ENCODE measurements around the gene TRABD.

The TRABD gene

DNA sequence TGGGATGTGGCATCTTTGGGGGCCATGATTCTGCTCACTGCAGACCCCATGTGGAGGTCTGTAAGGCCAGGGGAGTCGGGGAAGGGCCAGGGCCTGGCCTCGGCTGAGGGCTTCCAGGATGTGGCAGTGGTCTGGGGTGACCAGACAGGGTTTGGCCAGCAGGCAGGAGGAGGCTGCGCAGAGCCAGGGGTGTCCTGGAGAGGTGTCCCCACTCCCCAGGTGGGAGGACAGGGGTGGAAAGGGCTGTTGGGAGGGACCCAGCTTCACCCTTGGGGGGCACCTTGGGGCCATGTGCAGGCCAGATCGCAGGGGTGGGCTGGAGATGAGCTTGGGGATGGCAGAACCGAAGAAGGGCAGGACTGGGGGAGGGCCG, 11.7 kb upstream of the TRABD start:
- no peak for DNase-seq (ENCODE audit: low spot score)

DNA sequence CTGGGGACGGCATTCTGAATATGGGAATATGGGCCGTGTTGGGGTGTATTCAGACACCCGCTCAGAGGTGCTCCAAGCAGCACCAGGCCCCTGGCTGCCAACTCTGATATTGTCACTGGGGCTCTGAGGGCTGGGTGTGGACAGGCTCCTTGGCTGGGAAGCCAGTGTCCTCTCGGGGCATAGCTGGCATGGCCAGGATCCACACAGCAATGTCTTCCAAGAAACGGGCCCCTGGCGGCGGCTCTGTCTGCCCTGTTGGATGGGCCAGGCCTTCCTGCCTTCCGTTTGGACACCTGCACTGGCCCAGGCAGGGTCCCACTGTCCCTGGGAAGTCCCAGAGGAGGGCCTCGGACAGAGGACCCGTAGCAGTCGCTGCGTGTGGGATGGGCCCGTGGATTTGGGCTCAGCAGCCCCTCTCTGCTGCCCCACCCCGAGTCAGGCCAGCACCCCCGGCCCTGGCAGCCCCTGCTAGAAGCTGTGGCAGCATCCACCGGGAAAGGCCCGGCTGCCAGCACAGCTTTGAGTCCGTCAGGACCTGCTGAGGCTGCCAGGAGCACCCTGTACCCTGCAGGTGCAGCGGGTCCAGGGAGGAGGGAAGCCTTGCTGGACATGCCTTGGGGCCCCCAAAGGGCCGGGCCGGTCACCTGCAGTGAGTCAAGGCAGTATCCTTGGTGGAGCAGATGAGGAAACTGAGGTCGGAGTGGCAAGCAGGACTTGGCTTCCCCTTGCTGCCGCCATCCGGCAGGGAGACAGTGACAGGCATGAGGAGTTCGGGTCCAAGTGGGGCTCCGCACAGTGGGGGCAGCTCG, 11.1 kb upstream of the TRABD start:
- no peak for DNase-seq (ENCODE audit: low spot score)

DNA sequence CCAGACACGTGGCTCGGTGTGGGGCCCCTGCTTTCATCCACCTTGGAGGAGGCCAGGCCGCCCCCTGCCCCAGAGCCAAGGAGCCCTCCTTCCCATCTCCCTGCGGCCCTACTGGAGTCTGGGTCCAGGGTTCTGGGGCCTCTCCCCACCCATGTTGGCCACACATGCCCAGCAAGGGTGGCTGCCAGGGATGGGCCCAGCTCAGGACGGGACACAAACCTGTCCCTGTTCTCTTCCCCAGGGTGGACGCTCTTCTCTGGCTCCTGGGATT, 10.6 kb upstream of the TRABD start:
- no peak for DNase-seq (ENCODE audit: low spot score)

DNA sequence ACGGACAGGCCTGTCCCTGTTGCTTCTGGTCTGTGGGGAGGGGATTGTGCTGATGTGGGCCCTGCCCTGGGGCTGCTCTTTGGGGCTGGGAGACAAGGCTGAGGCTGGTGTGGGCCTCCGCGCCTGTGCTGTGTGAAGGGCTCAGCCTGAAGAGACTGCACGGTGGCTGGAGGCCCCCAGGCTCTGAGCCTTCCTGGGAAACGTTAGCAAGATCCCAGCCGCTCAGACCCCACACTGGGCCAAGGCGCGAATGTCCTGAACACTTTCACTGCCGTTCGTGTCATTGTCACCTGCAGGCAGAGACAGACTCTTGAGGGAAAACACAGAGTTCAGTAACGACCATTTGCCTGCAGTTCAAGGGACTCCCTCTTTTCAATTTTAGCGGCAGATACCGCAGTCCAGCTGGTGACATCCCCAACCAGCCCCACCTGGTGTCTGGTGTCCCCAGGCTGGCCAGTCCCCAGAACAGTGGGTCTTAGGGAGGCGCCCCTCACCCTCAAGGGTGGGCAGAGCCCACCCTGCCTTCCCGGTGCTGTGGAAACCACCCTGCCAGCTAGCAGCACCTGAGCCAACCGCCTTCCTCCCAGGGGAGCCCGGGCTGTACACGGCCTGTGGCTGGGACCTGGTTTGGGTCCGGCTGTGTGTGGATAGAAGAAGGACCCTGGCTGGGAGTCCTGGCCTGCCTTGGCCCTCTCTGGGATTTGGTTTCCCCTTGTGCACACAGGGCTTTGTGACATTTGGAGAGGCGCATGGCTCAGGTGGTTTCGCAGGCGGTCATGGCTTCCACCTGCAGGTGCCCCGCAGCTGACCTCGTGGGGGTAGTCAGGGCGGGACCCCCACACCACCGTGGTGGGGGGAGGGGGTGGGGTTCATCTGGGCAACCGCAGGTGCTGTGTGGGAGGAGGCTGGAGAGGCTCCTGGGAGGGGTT, 9.5 kb upstream of the TRABD start:
- DNase-seq (ENCODE audit: low spot score), result no peak

DNA sequence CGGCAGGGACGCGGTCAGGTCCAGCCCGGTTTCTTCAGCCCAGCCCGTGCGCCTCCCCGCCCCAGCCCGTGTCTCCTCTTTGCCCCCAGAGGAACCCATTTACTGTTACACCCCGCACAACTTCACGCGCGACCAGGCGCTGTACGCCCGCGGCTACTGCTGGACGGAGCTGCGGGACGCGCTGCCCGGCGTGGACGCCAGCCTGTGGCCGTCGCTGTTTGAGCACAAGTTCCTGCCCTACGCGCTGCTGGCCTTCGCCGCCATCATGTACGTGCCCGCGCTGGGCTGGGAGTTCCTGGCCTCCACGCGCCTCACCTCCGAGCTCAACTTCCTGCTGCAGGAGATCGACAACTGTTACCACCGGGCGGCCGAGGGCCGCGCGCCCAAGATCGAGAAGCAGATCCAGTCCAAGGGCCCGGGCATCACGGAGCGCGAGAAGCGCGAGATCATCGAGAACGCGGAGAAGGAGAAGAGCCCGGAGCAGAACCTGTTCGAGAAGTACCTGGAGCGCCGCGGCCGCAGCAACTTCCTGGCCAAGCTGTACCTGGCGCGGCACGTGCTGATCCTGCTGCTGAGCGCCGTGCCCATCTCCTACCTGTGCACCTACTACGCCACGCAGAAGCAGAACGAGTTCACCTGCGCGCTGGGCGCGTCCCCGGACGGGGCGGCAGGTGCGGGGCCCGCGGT, 8.7 kb upstream of the TRABD start:
- DNase-seq (ENCODE audit: low spot score), result no peak

DNA sequence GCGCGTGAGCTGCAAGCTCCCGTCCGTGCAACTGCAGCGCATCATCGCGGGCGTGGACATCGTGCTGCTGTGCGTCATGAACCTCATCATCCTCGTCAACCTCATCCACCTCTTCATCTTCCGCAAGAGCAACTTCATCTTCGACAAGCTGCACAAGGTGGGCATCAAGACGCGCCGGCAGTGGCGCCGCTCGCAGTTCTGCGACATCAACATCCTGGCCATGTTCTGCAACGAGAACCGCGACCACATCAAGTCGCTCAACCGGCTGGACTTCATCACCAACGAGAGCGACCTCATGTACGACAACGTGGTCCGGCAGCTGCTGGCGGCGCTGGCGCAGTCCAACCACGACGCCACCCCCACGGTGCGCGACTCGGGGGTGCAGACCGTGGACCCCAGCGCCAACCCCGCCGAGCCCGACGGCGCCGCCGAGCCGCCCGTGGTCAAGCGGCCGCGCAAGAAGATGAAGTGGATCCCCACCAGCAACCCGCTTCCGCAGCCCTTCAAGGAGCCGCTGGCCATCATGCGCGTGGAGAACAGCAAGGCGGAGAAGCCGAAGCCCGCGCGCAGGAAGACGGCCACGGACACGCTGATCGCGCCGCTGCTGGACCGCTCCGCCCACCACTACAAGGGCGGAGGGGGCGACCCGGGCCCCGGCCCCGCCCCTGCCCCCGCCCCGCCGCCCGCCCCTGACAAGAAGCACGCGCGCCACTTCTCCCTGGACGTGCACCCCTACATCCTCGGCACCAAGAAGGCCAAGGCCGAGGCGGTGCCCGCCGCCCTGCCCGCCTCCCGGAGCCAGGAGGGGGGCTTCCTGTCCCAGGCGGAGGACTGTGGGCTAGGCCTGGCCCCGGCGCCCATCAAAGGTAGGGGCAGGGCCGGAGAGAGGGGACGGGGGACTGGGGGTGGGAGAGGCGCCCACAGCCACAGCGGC, 7.9 kb upstream of the TRABD start:
- no peak for DNase-seq (ENCODE audit: low spot score)

DNA sequence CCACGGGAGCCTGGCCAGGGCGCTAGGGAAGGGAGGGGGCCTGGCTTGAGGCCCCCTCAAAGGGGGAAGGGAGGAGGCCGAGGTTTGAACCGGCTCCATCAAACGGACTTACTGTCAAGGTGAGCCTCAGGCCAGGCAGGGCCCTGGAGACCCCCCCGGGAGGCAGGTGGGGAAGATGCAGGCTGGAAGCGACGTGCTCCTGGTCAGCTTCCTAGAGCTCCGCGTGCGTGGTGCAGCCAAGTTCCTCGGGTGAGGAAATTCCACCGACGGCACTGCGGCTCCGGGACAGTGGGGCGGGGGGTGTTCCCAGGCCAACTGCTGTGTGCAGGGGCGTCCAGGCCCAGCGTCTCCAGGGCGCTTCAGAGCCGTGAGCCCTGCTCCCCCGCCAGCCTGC, 7.2 kb upstream of the TRABD start:
- DNase-seq (ENCODE audit: low spot score), result no peak

DNA sequence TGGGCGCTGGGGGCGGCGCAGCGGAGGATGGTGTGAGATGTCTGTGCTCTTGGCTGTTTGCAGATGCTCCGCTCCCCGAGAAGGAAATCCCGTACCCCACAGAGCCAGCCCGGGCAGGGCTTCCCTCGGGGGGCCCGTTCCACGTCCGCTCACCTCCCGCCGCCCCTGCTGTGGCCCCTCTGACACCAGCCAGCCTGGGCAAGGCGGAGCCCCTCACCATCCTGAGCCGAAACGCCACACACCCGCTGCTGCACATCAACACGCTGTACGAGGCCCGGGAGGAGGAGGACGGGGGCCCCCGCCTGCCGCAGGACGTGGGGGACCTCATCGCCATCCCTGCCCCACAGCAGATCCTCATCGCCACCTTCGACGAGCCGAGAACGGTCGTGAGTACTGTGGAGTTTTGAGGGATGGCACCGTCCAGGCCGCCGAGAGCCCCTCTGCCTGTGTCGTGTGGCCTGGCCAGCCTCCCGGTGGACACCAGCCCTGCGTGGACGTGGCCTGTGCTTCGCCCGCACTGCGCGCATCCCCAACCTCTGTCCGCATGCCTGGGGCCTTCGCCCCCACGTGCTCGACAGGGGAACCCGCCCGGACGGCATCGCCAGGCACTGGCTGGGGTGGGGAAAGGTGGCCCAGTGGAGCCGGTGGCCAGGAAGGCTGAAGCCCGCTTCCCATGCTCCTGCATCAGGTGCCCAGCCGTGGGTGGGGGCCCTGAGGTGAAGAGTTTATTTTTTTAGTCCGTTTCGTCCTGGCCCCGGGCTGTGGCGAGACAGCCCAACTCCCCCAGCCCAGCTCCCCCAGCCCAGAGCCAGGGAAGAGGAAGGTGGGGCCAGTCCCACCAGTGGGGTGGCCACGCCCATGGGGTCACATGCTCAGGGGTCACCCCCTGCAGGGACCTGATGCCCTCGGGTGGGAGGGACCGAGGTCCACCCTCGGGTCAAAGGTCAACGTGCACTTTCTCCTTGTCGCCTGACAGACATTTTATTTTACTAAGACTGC, 6.5 kb upstream of the TRABD start:
- no peak for DNase-seq (ENCODE audit: low spot score)

DNA sequence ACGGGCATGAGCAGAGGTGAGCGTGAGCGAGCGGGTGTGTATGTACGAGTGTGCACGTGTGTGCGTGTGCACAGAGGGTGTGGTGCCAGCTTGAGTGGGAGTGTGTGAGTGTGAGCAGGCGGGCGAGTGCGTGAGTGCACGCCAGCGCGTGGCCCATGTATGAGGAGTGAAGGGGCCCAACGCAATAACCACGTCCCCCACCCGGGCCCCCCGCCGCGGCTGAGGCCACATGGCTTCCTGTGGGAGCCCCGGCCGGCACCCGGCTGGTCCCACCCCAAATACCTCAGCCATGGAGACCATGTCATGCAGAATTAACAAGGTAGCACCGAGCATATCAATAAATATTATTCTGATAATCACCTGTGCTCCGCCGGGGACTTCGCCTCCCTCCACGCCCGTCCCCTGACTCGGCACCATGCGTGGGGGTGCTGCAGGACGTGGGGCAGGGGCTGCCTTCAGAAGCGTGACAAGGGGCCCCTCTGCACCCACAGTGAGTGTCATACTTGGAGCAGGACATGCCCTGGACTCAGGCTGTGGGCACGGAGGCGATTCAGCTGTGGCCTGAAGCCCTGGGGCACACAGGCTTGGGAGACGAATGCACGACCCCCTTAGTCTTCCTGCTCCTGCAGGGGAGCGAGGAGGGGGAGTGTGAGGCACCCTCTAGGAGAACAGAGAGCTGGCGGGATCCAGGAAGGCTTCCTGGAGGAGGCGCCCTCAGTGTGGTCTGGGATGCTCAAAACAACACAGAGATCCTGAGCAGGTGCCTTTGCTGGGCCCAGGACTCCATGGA, 5.6 kb upstream of the TRABD start:
- DNase-seq (ENCODE audit: low spot score), result no peak

DNA sequence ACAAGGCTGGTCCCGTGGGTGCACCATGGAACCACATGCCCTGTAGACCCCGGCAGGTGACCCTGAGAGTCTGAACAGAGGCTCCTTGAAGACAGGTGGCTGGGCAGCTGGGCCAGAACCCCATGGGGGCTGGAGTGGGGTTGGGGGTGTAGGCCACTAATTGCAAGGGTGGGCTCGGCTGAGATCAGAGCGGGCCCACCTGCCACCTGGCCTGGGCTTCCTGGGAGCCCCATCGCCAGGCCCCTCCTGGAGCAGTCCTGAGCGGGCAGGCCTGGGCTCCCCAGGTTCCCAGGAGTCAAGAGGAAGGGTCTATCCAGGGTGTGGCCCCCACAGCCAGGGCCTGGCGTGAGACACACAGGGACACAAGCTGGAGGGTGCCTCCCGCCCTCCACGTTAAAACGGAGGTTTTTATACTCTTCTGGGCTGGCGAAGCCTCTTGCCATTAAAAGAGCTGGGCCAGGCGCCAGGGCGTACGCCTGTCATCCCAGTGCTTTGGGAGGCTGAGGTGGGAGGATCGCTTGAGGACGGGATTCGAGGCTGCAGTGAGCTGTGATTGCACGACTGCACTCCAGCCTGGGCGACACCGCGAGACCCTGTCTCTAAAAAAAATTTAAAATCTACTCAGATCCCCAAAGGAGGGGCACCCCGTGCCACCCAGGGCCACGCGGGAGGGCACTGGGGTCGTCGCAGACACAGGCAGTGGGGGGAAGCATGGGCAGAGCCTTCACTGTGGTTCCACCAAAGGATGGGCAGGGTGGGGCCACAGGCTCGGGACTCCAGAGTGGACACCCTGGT, 4.8 kb upstream of the TRABD start:
- no peak for DNase-seq (ENCODE audit: low spot score)

DNA sequence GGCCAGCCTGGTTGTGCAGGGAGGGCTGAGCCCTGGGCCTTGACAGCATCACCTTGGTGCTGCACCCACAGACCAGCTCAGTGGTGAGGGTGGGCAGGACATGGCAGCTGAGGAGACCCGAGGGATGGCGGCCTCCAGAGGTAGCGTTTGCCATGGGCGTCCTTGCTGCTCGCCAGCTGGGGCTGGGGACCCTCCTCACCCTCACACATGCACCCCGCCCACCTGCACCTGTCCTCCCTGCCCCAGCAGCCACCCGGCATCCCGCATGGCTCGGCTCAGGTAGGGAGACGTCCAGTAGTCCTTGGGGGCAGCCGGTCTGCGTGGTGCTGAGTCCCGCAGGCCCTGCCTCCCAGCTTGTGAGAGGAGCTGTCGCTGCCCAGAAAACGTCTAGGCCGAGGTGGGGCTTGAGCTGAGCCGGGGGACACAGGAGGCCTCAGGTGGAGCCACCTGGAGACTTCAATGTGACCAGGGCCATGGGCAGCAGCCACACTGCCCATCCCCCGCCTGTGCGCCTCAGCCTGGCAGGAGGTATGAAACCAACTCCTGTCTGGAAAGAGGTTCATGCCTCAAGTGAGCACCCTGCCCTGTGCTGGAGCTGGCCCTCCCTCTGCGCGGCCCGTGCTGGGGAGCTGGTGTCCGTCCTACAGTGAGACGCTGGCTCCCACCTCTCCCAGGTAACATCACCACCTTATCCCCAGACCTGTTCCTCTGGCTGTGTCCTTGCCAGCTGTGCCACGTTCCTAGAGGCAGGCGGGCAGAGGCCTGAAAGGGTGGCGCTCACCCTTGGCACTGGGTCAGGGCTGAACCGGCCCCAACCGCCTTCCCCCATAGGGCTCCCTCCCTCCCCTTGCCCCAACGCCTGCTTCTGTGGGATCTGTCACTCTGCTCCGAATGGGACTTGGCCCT, 3.3 kb upstream of the TRABD start:
- DNase-seq (ENCODE audit: low spot score), result no peak

DNA sequence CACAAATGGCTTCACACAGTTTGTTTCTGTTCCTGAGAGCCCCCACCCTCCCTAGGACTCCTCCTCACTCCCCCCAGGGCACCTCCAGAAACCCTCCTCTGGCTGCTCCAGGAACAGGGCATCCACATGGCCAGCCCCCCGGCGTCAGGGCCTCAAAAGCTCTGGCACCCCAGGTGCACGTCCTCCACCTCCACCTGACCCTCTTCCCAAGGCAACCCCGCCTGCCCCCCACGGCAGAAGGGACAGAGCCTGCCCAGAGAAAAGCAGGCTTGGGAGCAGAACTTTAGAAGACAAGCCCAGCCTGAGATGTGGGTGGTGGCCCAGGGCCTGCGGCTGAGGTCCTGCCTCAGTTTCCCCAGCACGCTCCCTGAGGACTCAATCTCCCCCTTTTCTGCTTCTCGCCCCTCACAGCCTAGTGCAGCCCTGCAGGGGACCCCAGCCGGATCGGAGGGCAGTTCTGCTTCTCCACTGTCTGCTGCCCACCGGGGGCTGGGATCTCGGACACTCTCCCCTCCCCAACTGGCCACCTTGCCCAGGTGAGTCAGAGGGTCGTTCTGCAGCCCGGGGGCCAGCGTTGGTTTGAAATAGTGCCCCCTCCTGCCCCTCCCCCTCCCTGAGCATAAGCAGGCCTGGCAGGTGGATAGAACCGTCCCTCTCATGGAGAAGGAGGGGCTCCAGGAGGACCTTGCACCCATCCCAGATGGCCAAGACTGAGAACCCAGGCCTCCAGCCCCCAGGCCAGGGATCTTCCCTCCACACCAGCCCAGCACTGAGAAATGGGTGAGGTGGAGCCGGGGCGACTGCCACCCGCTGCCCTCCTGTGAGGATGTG, 2.4 kb upstream of the TRABD start:
- no peak for DNase-seq (ENCODE audit: low spot score)

DNA sequence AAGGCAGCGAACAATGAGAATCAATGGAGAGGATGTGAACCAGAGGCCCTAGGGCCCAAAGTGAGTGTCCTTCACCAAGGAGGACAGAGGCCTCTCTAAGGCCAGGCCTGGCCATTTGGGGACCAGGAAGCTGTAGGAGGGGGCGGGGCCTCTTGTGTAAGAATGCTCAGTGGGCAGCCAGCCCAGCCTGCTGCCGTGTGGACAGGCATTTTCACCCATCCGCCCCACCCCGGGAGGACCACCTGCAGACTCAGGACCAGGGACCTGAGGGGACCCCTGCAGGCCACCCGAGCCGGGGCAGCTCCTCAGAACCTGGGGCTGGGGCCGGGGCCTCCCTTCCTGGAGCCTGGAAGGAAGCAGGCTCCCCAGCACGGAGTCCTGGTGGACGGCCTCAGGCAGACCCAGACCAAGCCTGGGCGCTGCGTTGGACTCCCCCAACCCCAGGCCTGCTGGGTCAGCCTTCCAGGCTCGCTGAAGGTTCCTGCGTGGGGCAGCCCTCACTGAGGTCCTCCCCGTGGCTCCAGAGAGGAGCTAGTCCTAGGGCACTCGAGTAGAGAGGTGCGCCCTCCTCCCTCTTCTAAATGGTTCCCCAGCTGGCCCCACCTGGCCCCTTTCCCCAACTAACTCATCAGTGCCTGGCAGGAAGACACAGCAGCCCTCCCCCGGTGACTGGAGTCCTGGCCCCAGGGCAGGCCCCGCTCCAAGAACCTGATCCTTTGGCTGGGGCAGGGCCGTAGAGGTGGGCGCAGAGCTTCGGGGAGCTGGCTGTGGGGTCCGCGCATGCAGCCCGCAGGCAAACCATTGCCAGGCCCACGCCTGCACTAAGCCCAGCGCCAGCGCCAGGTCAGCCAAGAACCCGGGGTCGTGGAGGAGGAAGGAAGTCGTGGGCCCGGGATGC, 1.5 kb upstream of the TRABD start:
- no peak for DNase-seq (ENCODE audit: low spot score)

DNA sequence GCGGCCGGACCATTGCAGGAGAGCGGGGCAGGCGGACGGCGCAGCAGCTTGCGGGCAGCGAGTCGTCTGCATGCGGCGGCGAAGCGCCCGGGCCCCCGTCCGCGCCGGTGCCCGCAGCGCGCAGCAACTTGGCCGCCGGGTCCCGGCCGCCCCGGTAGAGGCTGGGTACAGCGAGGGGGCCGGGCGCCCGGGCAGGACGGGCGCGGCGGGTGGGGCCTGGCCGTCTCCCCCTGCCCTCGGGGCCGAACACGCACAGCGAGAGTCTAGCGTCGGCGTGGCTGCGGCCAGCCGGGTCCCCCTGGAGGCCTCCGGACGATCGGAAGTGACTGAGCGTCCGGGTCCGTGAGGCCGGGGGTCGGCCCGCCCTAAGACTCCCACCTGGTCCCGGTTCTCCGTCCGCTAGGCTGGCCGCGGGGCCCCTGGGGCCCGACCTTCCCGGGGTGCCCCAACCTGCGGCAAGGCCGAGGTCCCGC, 775 bp upstream of the TRABD start:
- no peak for DNase-seq (ENCODE audit: low spot score)

DNA sequence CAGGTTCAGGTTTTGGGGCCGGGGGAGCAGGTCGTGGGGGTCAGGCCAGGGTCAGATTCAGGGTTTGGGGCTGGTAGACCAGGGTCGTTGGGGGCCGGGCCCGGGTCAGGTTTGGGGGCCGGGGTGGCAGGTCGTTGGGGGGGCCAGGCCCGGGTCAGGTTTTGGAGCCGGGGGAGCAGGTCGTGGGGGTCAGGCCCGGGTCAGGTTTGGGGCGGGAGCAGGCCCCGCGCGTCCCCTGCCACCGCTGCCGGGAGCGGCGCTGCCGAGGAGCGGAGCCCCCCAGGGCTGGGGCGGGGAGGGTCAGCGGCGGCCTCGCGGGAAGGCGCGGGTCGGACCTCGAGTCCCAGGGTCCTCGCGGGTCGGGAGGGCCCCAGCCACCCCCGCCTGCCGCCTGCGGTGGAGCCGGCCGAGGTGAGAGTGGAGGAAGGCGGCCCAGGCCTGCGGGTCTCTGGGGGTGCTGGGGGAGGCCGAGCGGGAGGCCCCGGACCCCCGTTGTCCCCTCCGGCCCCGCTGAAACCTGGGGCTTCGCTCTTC, 535 bp downstream of the TRABD start:
- no peak for DNase-seq (ENCODE audit: low spot score)

Measured in COLO829 (cell line).